ENCODE data around the gene AK4. TPM values are rescaled to one million over a fixed set of nuclear protein-coding genes. Genes with fewer than 3 reads are reported as not detected.
A peak's percentile ranks its signal among the peaks of the same experiment; 100 is the strongest.
"Not testable (repeated sequence)": the region's sequence is repeated elsewhere in the genome, so short reads cannot be mapped to it uniquely, and the experiment has no call there.

AK4 gene
- total and polyA plus RNA-seq, 9 donors = 5.0 to 14.1 (median 7.6) TPM

DNA sequence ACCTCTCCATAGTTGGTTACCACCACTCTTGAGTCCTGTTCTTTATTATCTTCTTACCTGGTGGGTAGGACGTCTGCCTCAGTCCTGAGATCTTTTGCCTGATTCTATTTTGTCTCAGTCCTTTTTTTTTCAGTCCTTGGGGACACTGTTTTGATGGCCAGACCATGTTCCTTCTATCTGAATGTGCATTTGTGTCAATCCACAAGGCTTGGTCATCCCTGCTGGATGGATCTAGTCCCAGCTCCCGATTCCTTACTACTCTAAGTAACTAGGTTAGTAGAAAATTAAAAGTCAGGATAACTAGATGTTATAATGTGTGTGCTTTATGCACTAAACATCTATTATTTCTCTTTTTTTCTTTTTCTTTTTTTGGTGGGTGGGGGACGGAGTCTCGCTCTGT is 28.1 kb upstream of the AK4 start:
- Histone ChIP-seq H3K4me1 (ENCODE audit: control insufficient read depth, insufficient read depth, low read length) (no peaks in the 10 kb centered on the region), H3K27me3 (ENCODE audit: control insufficient read depth, insufficient read depth, low read length) (no peaks in the 10 kb centered on the region), H3K4me3 (ENCODE audit: low read length) (no peak overlapping the region), H3K27ac (ENCODE audit: low read length) (no peak overlapping the region), H3K36me3 (ENCODE audit: control insufficient read depth, insufficient read depth, low read length) (no peaks in the 10 kb centered on the region), H3K9me3 (replicated peaks; ENCODE audit: control insufficient read depth, low read depth, low read length) (no peaks in the 10 kb centered on the region)
- 43% methylated on average over 1 of the region's 4 CpGs for WGBS (ENCODE audit: insufficient coverage)
- no peak for DNase-seq

DNA sequence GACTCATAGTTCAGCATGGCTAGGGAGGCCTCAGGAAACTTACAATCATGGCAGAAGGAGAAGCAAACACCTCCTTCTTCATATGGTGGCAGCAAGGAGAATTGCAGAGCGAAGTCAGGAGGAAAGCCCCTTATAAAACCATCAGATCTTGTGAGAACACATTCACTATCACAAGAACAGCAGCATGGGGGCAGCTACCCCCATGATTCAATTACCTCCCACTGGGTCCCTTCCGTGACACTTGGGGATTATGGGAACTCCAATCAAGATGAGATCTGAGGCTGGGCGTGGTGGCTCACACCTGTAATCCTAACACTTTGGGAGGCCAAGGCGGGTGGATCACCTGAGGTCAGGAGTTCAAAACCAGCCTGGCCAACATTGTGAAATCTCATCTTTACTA is 18.9 kb upstream of the AK4 start:
- not testable (repeated sequence) for H3K4me3 ChIP-seq (ENCODE audit: low read length); H3K36me3 ChIP-seq (ENCODE audit: control insufficient read depth, insufficient read depth, low read length); H3K27ac ChIP-seq (ENCODE audit: low read length); H3K27me3 ChIP-seq (ENCODE audit: control insufficient read depth, insufficient read depth, low read length); DNase-seq; H3K4me1 ChIP-seq (ENCODE audit: control insufficient read depth, insufficient read depth, low read length); H3K9me3 ChIP-seq (replicated peaks; ENCODE audit: control insufficient read depth, low read depth, low read length)
- WGBS (ENCODE audit: insufficient coverage) = 100% methylated on average over 3 of the region's 4 CpGs

DNA sequence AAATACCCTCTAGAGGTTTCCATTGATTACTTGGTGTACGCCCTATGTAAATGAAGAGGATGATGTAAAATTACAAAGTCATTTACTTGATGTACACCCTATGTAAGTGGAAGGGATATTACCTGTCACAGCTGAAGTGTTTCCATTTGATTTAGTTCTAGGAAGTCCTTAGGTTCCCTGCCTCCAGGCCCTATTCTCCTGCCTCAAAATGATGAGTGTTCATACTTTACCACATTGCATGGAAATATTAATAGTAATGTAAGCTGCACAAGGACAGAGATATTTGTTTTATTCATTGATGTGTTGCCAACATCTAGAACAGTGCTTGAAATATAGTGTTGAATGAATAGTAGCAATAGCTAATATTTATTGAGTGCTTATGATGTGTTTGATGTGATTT is 9.5 kb upstream of the AK4 start:
- DNase-seq = no peak
- WGBS (ENCODE audit: insufficient coverage) = no CpG with 5 or more reads among the region's 1 CpG
- H3K27me3 ChIP-seq (ENCODE audit: control insufficient read depth, insufficient read depth, low read length) = no peaks in the 10 kb centered on the region

DNA sequence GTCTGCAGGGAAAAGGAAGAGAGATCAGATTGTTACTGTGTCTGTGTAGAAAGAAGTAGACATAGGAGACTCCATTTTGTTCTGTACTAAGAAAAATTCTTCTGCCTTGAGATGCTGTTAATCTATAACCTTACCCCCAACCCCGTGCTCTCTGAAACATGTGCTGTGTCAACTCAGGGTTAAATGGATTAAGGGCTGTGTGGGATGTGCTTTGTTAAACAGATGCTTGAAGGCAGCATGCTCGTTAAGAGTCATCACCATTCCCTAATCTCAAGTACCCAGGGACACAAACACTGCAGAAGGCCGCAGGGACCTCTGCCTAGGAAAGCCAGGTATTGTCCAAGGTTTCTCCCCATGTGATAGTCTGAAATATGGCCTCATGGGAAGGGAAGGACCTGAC is 8.2 kb upstream of the AK4 start:
- DNase-seq; H3K4me3 ChIP-seq (ENCODE audit: low read length); H3K27ac ChIP-seq (ENCODE audit: low read length); H3K36me3 ChIP-seq (ENCODE audit: control insufficient read depth, insufficient read depth, low read length); H3K9me3 ChIP-seq (replicated peaks; ENCODE audit: control insufficient read depth, low read depth, low read length); H3K27me3 ChIP-seq (ENCODE audit: control insufficient read depth, insufficient read depth, low read length); H3K4me1 ChIP-seq (ENCODE audit: control insufficient read depth, insufficient read depth, low read length): not testable (repeated sequence)
- no CpG with 5 or more reads among the region's 3 CpGs for WGBS (ENCODE audit: insufficient coverage)

More for the DNA sequence above, 9.5 kb upstream of the AK4 start:
- H3K4me1 ChIP-seq (ENCODE audit: control insufficient read depth, insufficient read depth, low read length) = peaks cover 3% of the 10 kb centered on the region
- no peaks in the 10 kb centered on the region for H3K9me3 ChIP-seq (replicated peaks; ENCODE audit: control insufficient read depth, low read depth, low read length)
- no peaks in the 10 kb centered on the region for H3K36me3 ChIP-seq (ENCODE audit: control insufficient read depth, insufficient read depth, low read length)
- no peak overlapping the region for H3K27ac ChIP-seq (ENCODE audit: low read length)
- no peak overlapping the region for H3K4me3 ChIP-seq (ENCODE audit: low read length)

DNA sequence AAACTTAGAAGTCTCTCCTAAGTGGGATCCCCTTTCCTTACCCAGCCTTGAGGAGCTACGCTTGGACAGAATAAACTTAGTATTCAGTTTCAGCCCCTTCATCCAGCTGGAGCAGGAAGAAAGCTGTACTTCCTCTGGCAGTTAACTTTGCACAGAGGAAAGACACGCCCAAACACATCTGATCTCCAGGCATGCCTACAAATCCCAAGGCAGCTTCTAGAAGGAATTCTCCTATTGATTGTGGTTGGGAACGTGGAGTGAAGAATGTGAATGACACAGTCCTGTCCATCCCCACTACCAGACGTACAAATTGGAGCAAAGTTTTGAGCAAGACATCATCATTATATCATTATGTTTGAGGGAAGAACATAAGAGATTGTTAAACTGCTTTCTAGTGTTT is 6.6 kb upstream of the AK4 start:
- H3K4me3 ChIP-seq (ENCODE audit: low read length) = no peak overlapping the region
- no peak overlapping the region for H3K27ac ChIP-seq (ENCODE audit: low read length)
- H3K27me3 ChIP-seq (ENCODE audit: control insufficient read depth, insufficient read depth, low read length) = peaks cover 3% of the 10 kb centered on the region
- 17% methylated on average over 1 of the region's 4 CpGs for WGBS (ENCODE audit: insufficient coverage)
- no peaks in the 10 kb centered on the region for H3K9me3 ChIP-seq (replicated peaks; ENCODE audit: control insufficient read depth, low read depth, low read length)
- H3K36me3 ChIP-seq (ENCODE audit: control insufficient read depth, insufficient read depth, low read length) = no peaks in the 10 kb centered on the region
- H3K4me1 ChIP-seq (ENCODE audit: control insufficient read depth, insufficient read depth, low read length) = peaks cover 3% of the 10 kb centered on the region
- DNase-seq = peak; percentile 62

DNA sequence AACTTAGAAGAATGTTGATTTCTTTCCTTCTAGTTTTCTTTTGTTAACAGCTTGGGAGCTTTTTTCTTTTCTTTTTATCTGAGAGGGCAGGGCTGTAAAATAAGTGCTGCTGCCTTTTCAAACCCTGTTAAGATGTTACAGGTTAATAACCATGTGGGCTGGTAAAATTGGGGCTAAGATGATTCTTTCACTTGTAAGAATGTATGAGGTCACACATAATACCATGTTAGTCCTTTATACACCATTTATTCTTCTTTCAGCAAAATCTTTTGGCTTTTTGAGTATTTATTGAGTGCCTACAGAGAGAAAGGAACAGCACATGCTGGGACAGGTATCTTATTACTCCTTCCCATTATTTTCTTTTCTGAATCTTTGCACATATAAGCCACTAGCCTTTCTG is 6.1 kb upstream of the AK4 start:
- DNase-seq = no peak
- peaks cover 4% of the 10 kb centered on the region for H3K4me1 ChIP-seq (ENCODE audit: control insufficient read depth, insufficient read depth, low read length)
- peaks cover 8% of the 10 kb centered on the region for H3K27me3 ChIP-seq (ENCODE audit: control insufficient read depth, insufficient read depth, low read length)
- no peaks in the 10 kb centered on the region for H3K9me3 ChIP-seq (replicated peaks; ENCODE audit: control insufficient read depth, low read depth, low read length)
- H3K27ac ChIP-seq (ENCODE audit: low read length) = no peak overlapping the region
- H3K36me3 ChIP-seq (ENCODE audit: control insufficient read depth, insufficient read depth, low read length) = no peaks in the 10 kb centered on the region
- no peak overlapping the region for H3K4me3 ChIP-seq (ENCODE audit: low read length)

DNA sequence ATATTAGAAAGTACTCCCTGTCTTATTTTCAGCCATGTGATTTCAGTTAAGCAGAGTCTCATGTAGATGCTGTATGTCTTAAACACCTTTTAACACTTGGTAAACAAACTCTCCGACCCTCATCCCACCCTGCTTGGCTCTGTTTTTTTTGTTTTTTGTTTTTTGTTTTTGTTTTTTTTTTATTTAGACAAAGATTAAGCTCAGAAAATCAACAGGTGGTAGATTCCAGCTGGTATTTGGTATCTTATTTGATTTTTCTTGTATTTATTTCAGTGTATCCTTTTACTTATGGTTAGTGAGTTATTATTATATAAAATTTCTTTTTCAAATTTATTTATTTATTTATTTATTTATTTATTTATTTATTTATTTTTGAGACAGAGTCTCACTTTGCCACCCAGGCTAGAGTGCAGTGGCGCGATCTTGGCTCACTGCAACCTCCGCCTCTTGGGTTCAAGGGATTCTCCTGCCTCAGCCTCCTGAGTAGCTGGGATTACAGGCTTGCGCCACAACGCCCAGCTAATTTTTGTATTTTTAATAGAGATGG is 4.8 kb upstream of the AK4 start:
- not testable (repeated sequence) for H3K4me1 ChIP-seq (ENCODE audit: control insufficient read depth, insufficient read depth, low read length); H3K27ac ChIP-seq (ENCODE audit: low read length); H3K36me3 ChIP-seq (ENCODE audit: control insufficient read depth, insufficient read depth, low read length); H3K4me3 ChIP-seq (ENCODE audit: low read length); H3K9me3 ChIP-seq (replicated peaks; ENCODE audit: control insufficient read depth, low read depth, low read length); DNase-seq
- no CpG with 5 or more reads among the region's 6 CpGs for WGBS (ENCODE audit: insufficient coverage)
- H3K27me3 ChIP-seq (ENCODE audit: control insufficient read depth, insufficient read depth, low read length) = peaks cover 12% of the 10 kb centered on the region

DNA sequence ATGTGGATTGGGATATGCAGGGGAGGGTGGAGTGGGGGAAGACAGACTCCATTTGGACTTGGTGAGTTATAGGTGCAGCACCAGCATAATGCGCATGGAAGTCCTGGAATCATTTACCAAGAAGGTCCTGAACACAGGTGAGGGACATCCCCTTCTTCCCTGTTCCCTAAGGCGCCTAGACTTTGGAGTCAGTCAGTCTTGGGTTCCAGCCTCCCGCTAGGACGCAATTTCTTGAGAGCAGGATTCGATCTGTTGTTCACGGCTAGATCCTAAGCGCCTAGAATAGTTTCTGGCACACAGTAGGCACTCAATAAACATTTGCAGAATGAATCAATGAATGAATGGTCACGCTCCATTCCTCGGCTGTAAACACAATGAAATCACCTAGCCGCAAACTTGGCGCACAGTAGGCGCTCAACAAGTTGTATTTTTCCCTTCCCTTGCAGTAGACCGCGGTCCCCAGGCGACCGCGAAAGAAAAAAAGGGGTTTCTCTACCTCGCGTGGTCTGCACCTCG is 1.0 kb upstream of the AK4 start:
- Histone ChIP-seq H3K27ac (ENCODE audit: low read length) (no peak overlapping the region), H3K36me3 (ENCODE audit: control insufficient read depth, insufficient read depth, low read length) (no peaks in the 10 kb centered on the region), H3K27me3 (ENCODE audit: control insufficient read depth, insufficient read depth, low read length) (peaks cover 13% of the 10 kb centered on the region), H3K9me3 (replicated peaks; ENCODE audit: control insufficient read depth, low read depth, low read length) (no peaks in the 10 kb centered on the region), H3K4me3 (ENCODE audit: low read length) (peak overlapping the region; percentile 70), H3K4me1 (ENCODE audit: control insufficient read depth, insufficient read depth, low read length) (peaks cover 8% of the 10 kb centered on the region)
- WGBS (ENCODE audit: insufficient coverage) = 17% methylated on average over 16 of the region's 20 CpGs
- no peak for DNase-seq

DNA sequence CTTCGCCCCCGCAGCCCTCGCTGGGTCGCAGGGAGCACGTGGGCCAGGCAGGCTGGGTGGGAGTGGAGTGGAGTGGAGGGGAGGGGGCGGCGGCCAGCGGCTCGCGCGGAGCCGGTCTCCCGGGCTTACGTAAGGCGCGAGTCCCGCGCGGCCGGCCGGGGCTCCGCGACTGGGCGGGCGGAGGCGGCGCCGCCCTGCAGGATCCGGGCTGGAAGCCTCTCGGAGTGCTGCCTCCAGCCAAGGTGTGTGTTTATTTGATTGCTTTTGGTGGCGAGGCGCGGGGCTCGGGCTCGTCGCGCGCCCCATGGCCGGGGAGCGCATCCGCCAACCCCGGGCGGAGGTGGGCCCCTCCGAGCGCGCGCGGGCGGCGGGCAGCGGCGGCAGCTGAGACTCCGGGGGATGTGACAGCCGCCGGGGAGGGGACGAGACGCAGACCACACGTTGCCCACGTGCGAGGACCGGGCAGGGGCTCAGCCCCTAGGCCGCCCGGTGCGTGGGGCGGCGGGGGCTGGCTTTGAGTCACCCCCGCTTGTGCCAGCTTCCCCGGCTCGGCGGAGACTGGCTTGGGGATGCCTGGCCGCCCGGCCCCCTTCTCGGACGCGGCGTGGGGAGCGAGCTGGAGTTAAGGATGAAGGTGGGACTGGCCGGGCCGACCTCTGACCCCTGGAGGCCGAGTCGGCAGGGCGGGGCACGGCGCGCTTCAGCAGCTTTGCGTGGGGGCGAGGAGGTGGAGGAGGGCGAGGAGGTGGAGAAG is 402 bp upstream of the AK4 start:
- DNase-seq = peak; percentile 54
- H3K9me3 ChIP-seq (replicated peaks; ENCODE audit: control insufficient read depth, low read depth, low read length) = no peaks in the 10 kb centered on the region
- under 1% methylated on average over 78 of the region's 88 CpGs for WGBS (ENCODE audit: insufficient coverage)
- no peaks in the 10 kb centered on the region for H3K36me3 ChIP-seq (ENCODE audit: control insufficient read depth, insufficient read depth, low read length)
- peak overlapping the region; percentile 70 for H3K4me3 ChIP-seq (ENCODE audit: low read length)
- peaks cover 8% of the 10 kb centered on the region for H3K4me1 ChIP-seq (ENCODE audit: control insufficient read depth, insufficient read depth, low read length)
- peaks cover 13% of the 10 kb centered on the region for H3K27me3 ChIP-seq (ENCODE audit: control insufficient read depth, insufficient read depth, low read length)
- H3K27ac ChIP-seq (ENCODE audit: low read length) = no peak overlapping the region

DNA sequence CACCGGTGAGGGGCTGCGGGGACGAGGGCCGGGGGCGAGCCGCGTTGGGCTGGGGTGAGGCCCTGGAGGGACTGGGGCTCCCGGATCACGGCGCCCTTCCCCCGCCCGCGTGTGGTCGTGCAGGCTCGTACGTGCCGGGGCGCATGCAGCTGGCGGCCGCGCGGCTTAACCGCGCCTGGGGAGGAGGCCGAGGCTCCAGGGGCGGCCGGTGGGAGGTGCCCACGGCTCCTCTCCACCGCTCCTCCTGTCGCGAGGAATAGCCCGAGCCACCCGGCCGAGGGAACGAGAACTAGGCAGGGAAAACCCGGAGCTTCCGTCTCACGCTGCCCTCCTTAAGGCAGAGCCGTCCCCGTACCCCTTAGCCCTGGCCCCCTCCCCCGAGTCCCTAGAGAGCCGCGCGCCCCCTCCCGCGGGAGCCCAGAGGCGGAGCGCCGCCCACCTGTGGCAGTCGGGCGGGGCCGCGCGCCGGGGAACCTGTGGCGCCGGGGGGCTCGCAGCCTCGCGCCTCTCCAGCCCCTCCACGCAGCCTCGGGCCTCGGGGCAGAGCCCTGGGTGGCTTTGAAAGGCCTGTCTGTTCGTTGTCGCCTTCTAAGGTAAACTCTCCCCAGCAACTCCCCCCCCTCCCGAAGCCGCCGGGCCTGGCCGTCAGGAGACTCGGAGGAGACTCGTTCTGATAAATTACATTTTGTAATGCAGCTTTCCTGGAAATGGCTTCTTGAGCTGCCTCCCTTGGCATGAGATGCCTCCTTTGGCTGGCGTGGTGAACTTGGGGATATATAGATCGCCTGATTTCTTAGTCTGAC is 746 bp downstream of the AK4 start:
- H3K27me3 ChIP-seq (ENCODE audit: control insufficient read depth, insufficient read depth, low read length) = peaks cover 13% of the 10 kb centered on the region
- peak overlapping the region; percentile 74 for H3K27ac ChIP-seq (ENCODE audit: low read length)
- H3K36me3 ChIP-seq (ENCODE audit: control insufficient read depth, insufficient read depth, low read length) = no peaks in the 10 kb centered on the region
- peaks cover 8% of the 10 kb centered on the region for H3K4me1 ChIP-seq (ENCODE audit: control insufficient read depth, insufficient read depth, low read length)
- peak overlapping the region; percentile 70 for H3K4me3 ChIP-seq (ENCODE audit: low read length)
- WGBS (ENCODE audit: insufficient coverage) = under 1% methylated on average over 60 of the region's 73 CpGs
- H3K9me3 ChIP-seq (replicated peaks; ENCODE audit: control insufficient read depth, low read depth, low read length) = no peaks in the 10 kb centered on the region
- DNase-seq = peak; percentile 61
